NCI-H82 treated with DMSO at 0.1 percent for 48 hours (cell line): ENCODE results near the gene FOXP4.

Experiments used
- DNase-seq: peaks from one replicate; lab custom pipeline; 2025; ENCODE audit not compliant: unreplicated experiment; lab: John Stamatoyannopoulos, UW

The FOXP4 gene

GRCh38 chr6:41642960-41643898, 97.0 kb downstream of the FOXP4 start:
- no peak for DNase-seq

GRCh38 chr6:41643899-41644269, 97.7 kb downstream of the FOXP4 start:
- no peak for DNase-seq

GRCh38 chr6:41644297-41644879, 98.2 kb downstream of the FOXP4 start:
- peak; percentile 83 for DNase-seq

GRCh38 chr6:41645007-41645618, 98.9 kb downstream of the FOXP4 start:
- no peak for DNase-seq

GRCh38 chr6:41646026-41646795, 100.0 kb downstream of the FOXP4 start:
- no peak for DNase-seq

DNA sequence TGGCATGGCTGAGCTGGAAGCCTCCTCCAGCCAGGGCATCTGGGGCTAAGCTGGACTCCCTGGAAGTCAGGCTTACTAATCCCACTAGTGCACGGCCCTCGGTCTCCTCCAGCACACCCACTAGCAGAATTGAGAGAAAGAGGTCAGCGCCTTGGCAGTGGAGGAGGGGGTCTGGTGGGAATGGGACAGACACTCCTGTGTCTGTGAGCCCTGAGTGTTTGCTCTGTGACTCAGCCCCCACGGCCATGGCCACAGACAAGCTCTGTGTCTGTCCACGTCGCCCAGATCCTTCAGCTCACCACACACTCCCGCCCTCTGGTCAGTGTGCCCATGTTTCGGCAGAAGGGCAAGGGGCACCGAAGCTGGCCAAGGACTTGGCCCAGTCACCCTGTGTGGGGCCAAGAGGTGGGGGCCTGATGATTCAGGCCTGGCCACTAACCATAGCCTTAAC, 100.9 kb downstream of the FOXP4 start:
- DNase-seq: no peak

DNA sequence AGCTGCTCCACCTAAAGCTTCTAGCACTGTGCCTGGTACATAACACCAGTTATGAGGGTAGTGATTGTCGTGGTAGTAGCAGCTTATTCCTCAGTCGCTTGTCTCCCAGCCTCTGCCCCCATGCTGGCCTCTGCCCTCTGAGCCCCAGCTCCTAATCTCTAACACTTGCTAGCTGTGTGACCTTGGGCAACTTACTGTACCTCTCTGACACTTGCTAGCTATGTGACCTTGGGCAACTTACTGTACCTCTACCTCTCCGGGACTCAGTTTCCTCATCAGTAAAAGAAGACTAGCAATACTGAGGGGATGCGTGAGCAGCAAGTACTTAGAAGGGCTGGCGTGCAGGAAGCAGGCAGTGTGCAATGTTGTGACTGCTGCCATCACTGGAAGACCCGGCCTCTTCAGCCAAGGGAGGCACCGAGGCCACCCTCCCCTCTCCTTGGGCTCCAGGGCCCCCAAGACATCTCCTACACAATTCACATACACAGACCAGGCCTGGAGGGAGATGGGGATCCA, 101.9 kb downstream of the FOXP4 start:
- DNase-seq: no peak

GRCh38 chr6:41648921-41649320, 102.7 kb downstream of the FOXP4 start:
- DNase-seq: no peak

- no peak for DNase-seq
Observed at GRCh38 chr6:41649596-41649995, 103.4 kb downstream of the FOXP4 start.

GRCh38 chr6:41650120-41650519, 103.9 kb downstream of the FOXP4 start:
- no peak for DNase-seq

DNA sequence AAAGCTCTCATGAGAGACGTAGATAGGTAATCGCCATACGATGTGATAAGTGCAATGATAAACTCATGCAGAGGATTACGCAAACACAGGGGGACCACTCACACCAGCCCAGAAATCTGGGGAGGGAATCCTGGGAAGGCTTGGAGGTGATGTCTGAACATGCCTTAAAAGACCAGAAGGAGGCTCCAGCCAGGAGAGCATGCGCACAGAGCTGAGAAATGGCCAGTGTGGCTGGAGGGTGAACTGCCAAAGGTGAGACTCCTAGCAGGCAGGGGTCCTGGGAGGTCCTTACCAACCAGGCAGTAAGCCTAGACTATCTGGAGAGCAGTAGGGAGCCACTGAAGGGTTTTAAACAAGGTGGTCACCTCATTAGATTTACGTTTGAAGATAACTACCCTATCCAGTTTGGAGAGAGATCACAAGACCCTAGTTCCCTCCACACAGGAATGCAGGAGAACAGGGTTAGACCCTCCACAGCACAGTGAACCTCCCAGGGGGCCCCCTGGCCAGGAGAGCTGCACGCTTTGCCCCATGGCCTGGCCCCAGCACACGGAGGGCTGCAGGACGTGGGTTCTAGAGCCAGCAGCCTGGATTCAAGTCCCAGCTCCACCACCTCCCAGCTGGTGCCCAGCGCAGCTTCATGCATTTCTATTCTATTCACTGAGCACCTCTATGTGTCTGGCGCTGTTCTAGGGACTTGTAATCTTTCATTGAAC, 105.2 kb downstream of the FOXP4 start:
- DNase-seq: no peak
